NCI-H510A treated with DMSO at 0.1 percent for 48 hours (cell line): Measurements from ENCODE around the gene EPYC.

Source experiments
- DNase-seq: peaks from one replicate; lab custom pipeline; 2025; lab: John Stamatoyannopoulos, UW

Gene EPYC, protein sequence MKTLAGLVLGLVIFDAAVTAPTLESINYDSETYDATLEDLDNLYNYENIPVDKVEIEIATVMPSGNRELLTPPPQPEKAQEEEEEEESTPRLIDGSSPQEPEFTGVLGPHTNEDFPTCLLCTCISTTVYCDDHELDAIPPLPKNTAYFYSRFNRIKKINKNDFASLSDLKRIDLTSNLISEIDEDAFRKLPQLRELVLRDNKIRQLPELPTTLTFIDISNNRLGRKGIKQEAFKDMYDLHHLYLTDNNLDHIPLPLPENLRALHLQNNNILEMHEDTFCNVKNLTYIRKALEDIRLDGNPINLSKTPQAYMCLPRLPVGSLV

DNA sequence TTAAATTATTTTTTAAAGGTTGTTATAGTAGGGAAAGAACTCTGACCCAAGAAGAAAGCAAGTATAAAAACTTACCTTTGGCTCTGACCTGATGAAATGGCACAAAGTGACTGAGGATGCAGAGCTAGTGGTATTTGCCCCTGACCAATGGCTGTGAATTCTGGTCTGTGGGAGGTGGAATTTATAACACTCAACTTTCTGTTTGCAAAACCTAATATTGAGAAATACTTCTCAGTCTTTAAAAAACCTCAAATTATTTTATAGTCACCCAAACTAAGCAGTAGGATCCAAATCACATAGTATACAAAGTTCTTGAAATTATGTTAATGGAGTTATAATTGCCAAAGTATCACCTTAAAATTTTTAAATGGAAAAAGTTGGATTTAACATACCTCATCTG lies at the start of gene EPYC:
Gene EPYC, minus strand, starts transcription at position 101 of the 400 bp plus-strand sequence. CDS start 2,407 bp downstream, outside the sequence.
- no peak for DNase-seq

DNA sequence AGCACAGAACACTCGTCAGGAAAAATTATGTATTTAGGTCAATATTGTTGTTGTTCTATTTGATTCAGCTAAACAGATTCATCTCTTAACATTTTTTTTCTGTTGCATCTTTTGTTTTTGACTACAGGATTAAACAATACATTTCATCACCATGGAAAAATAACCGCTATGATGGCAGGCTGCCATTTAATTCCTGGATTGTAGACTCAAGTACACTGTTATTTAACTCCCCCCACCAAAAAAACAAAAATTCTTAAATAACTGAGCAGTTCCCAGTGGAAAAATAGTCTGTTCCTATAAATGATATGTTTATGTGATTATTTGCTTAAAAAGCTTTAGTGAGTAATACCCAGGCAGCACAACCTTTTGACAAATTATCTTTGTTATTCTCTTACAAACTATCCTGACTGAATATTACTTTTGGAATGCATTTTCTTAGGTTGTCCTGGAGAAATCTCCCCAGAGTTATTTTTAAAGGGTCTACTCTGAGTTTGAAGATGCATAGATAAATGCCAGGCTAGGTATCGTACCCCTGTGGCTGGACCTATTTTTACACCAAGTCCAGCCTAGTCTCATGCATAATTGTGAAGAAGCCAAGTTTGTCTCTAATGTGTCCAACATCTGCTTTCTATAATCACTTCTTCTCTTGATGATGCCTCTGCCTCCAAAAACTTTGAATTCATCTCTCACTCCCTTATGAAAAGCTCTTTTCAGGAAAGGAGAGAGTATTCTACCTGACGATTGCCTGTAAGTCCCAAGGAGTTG lies 49.4 kb upstream of the EPYC start:
- DNase-seq = no peak

DNA sequence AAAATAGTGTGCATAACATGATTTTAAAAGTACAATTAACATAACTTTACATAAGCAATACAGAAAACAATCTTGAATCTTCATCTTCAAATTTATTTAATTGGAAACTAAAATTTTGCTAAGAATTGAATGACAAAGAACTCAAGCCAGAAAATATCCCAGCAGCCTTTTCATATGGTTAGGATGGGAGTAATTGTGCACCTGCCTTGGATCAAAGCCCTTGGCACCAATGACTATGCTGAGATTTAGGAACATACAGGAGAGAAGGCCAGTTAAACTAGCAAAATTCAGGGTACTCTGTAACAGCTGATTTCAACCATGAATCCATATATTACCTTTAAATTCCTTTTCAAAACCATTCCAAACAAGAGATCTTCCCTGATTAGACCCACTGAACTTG lies 47.3 kb upstream of the EPYC start:
- DNase-seq = no peak

DNA sequence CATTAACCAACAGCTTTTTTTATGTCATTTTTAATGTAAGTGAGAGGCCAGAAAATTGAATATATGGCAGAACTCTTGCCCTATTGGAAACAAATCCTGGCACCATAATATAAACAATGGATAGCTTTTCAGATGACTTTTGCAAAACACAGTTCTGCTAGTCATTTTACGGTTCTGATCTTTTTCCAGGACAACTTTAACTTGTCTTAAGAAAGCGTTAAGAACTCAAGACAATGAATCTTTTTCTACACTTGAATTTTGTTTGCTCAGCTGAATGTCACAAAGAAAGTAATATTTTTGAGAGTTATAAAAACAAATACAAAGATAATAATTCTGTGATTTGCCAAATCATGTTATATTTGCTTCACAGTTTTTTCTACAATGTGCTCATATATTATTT lies 39.8 kb upstream of the EPYC start:
- no peak for DNase-seq

DNA sequence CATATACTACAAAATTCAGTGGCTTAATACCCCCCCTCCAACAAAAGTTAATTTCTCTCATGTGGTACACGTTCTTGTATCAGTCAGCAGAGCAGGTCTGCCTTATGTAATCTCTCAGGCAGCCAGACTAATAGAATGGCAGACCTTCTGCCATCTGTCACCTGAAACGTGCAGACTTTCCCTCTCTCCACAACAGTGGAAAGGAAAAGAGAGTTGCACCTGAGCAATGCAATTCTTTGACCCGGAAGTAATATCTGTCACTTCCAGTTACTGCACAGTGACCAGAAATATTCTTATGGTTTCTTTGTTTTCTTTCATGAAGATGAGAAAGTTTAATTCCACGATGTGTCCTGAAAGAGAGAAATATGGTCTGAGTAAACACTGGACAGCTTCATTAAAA lies 38.6 kb upstream of the EPYC start:
- no peak for DNase-seq

DNA sequence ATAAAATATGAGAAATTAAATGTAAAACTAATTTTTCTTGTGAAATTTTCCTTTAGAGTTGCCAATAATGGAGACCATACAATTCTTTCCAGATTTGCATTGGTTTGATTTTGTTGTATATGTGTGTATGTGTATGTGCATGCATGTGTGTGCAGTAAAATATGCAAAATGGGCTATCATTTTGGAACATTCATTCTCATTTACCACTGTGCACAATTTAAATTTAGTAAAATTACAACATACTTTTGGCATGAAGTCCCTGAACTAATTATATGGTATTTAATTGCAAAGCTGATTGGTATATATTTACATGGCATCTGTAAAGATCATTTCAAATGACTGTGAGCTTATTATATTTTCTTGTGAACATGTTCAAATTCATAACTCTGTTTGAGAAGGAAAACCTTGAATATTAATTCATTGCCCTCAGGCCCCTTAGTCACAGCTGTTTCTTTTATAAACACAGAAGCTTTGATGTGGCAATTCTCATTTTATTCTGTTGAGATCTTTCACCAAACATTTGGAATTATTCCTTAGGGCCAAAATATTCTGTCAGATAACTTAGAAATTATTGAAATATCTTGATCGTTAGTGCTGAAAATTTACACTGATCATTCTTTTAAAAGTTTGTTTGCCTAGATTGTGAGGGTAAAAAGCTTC lies 35.5 kb upstream of the EPYC start:
- DNase-seq = no peak

DNA sequence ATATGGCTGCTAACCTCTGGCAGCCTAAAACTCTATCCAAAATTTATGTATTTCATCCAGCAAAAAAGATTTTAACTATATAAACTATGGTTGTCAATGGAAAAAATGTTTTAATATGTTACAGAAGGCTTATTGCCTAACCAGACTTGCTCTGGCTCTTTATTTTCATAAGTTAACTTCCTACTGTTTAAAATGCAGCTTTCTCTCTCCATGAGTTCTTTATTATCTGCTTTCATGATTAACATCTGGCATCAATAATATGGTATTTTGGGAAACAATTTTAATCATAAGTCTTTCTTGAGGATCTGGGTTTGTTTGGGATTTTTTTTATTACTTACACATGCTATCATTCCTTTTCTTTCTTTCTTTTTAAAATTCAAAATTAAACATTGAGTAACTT lies 32.5 kb upstream of the EPYC start:
- no peak for DNase-seq

DNA sequence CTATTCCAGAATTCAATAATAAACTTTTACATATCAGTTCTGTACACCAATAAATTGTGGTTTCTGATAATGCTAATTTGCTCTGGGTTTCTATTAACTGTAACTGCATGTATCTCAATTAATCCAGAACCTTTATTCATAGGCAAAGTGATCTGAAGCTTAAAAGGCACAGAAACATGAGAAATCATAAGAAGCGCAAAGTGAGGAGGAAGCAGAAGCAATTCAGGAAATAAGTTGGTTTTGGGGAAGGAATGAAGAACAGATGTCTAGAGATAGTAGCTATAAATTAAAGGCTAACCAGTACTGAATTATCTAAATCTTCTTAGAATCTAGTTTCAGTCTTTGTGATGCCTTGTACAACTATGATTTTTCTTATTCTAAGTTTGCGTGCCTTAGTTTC lies 28.5 kb upstream of the EPYC start:
- no peak for DNase-seq

DNA sequence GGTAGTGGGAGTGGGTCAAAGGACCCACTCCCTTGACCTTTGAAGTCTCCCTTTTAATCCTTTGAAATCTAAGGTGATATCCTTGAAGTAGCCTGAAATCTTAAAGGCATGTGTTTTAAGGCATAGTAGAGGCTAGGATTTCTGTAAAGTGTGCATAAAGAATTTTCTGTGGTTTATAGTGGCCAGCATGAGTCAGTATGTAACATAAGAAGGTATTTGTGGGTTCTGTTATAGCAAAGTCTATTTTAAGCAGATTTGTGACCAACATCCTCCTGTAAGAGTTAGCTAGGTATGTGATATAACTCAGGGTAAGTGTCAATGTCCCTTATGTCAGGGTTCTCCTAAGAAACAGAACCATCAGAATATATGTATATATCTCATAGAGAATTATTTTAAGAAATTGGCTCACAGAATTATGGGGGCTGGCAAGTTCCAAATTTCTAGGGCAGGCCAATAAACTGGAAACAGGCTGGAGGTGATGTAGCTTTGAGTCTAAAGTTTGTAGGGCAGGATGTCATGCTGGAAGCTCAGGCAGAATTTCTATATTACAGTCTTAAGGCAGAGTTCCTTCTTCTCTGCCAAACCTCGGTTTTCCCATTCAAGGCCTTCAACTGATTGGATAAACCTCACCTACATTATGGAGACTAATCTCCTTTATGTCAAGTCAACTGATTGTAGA lies 18.7 kb upstream of the EPYC start:
- DNase-seq = no peak

DNA sequence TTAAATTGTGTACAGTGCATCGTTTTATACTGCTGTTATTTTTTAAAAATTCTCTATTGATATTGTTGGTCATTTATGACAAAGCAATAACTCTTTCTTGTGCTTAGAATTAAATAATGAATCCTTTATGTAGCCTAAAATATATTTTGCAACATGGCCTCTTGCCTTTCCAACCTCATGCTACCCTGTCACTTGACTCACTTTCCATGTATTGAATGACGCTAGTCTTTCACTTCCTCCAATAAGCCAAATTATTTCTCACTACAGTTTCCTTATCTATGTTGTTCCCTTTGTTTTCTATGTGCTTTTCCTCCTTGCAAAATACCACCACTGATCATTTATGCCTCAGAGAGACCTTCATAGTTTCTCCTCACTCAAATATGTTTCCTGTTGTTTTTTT lies 16.3 kb upstream of the EPYC start:
- DNase-seq = no peak

DNA sequence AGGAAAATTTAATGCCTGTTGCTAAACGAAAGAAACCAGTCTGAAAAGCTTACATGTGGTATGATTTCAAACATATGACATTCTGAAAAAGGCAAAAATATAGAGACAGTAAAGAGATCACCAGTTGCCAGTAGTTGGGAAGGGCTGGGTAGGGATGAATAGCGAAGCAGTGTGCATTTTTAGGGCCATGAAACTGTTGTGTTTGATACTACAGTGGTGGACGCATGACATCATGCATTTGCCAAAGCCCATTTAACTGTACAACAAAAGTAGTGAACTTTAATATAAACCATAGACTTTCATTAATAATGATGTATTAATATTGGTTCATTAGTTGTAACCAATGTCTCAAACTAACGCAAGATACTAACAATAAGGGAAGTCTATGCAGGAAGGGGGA lies 14.7 kb upstream of the EPYC start:
- DNase-seq = no peak

DNA sequence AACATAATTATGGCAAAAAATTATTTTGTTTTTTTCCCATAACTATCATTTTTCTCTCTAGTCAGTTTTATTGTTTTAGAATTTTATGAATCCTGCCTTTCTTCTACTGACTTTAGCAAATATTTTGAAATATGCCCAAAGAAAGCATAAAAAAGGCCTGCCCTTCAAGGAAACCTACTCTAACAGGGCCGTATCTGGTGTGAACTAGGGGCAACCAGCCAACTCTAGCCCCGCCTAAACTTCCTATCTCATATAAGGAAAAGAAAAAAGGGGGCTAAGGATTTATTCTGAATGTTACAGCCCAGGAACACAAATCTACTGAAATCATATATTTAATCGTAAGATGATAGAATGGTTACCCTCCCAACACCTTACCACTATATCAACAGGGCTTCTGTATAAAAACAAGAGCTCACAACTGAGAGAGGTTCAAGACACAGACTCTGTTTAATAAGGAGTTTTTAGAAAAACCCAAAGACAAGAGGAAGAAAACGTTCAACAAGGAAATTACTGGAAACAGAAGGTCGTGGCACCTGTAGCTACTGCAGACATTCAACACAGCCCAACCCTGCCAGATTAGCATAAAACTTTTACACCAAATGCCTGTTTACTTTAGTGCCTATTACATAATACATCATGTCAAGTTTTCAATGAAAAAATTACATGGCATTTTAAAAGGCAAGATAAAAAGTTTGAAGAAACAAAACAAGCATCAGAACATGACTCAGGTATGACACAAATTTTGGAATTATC lies 12.9 kb upstream of the EPYC start:
- DNase-seq = no peak

DNA sequence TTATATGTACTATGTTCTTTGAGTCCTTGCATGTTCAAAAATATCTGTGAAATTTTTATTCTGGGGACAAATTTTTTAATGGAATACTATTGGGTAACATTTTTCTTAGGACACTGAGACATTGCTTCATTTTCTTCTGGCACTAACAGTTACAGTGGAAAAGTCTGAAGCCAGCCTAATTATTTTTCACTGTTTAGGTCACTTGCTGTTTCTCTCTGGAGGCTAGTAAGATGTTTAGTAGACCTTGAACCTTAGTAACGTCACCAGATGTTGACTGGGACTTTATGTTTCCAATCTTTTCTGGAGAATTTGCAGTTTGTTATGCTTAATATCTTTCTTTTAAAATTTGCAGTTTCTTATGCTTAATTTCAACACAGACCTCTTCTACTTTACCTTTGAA lies 12.3 kb upstream of the EPYC start:
- DNase-seq = no peak

DNA sequence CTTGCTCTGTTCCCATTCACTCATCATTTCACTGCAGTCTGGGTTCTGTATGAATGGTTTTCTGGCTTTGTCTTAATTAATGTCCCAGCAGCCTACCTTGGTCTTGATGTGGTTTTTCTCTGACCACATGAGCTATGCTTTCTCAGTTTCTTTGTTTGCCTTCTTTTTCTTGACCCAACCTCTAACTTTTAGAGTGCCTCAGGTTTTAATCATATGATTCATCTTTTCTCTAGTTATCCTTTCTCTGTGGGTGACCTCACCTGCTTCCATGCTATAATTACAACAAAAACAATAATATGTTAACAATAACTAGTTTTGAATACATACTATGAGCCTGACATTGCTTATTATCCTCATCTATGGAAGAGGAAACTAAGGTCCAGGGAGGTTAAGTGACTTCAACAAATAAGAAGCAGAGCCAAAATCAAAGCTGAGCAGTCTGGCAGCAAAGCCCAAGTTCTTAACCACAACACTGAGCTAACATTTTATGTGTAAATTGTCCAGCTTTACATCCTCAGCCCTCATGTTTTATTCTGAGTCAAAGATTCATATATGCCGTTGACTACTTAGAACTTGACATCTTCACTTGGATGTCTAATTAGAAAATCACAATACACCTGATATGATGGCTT lies 4.7 kb upstream of the EPYC start:
- DNase-seq = no peak

DNA sequence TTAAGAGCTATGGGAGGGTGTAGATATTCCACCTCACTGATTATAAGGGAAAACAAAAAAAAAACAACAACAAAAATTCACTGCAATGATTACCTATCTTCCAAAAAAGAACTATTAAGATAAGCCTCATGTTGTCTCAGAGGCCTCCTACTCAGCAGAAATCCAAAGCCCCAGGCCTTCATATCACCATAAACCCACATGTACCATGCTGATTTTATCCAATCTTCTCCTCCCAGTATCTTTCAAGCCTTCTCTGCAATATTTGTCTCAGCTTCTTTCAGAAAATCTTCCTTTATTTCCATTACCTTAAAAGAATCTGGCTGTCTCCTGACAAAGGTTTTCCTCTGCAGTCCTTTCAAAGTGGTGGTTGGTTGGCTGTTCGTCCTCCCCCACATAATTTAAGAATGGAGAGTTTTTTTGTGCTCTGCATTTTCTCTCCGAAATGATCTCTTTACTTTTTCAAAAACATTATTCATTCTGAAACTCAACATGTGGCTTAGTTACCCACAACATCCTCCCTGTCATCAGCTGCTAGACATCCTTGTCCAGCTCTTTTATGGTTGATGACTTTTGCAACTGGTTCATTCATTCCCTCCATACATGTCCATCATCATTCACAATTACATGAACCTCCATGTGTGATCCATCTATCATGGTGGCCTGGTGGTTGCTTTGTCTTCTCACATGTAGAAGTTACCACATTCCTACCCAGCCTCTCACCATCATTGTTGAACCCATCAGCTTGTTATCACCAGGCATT lies 2.9 kb upstream of the EPYC start:
- no peak for DNase-seq

DNA sequence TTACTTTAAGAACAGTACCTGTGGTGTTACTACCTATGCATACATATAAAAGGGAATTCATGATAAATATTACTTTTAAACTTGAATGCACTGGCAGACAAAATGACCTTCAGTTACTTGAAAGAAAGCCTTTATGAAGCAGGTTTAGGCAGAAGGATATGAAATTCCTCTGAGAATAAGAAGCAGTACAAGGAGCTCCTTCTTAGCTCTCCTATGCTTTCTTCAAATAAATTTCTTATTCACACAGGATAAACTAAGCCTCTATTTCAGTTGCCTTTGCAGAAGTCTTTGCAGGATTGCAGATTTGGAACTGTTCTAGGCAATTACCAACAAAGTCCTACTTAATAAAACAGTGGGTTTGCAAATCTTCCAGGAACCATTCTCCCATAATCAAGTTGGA lies 1.0 kb downstream of the EPYC start:
- DNase-seq = no peak

DNA sequence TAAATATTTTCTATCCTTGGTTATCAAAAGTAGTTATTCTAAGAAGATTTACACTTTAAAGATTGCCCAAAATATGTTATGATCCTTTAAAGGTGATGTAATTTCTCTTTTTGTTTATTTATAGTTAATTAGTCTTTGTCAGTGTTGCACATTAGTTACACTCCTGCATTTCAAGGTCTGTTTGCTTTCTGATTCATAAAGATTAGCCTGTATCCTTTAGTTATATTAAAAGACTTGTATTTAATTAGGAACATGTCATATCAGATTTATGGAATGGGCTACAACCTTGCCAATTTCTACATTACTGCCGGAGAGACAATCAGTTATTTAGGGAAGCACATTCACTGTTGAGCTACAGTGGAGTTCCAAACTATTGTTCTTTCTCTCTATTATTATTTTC lies 3.5 kb downstream of the EPYC start:
- DNase-seq = no peak

DNA sequence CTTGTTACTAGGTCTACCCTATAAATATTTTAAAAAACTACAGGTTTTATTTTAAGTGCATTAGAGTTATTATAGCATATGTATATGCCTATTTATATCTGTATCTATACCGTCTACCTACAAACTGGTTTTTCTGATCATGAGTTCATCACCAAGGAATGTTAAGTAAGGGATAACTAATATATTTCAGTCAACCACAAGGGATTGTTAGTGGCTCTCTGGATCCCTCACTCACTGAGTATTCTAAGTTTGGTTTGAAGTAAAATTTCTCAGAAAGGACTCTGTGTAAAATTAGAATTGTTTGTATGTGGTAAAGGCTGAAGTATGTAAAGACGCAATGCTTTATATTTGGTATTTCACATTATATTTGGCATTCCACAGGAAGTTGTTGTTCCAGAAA lies 4.8 kb downstream of the EPYC start:
- no peak for DNase-seq

DNA sequence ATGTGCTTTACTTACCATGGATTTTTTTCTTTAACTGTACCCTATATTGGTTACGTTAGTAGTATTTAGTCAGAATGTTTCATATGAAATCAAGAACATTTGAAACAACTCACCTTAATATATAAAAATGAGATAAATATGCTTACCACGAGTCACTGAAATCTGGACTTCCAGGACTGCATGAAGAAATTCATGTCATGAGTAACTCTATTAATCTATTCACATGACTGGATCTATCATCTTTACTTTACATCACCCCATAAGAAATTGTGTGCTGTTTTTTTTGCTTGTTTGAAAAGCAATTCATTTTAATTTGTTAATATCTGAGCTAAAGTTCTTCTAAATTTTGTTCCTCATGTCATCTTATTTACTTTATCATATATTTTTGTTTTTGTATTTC lies 5.2 kb downstream of the EPYC start:
- DNase-seq = no peak

DNA sequence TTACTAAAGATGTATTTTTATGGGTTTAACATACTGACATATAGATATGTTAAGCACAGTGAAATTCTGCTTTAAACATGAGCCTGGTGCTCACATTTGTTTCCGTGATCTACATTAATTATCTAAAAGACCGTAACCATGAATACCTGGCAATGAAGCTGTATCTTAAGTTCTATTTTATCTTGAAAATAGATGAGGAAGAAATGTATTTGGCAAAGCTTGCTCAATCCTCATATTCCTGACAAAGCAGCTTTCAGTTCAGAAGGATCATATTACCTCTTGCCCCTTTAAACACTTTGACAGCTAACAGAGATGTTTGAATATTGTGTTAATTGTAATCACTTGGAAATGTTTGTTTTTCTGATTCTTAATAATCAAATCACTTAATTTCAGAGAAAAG lies 9.8 kb downstream of the EPYC start:
- peak; percentile 36 for DNase-seq
